ENCODE data around the gene TAS2R50. TPM values are rescaled to one million over a fixed set of nuclear protein-coding genes. Genes with fewer than 3 reads are reported as not detected.

Gene TAS2R50
- total and polyA plus RNA-seq, 9 of the 15 experiments (the other 6 are each of a cell fraction or from before 2014, with no cell fraction given): 0.06 to 1.3 (median 0.42) TPM; not detected in 3

GRCh38 chr12:10974965-10975364, 11.7 kb downstream of the TAS2R50 start:
- POLR2A ChIA-PET: no interaction called here
- BruUV-seq (replicated peaks): no TSS peak

More at GRCh38 chr12:10974965-10975364, 11.7 kb downstream of the TAS2R50 start:
- Histone ChIP-seq H3K36me3 (ENCODE audit: control insufficient read depth, insufficient read depth, low read length) (no peaks in the 10 kb centered on the region), H3K27ac (ENCODE audit: extremely low read depth, low read depth, low read length) (no peak overlapping the region), H3K9ac (ENCODE audit: insufficient read depth in 1 of 2, low read depth in 2 of 2, low read length in 2 of 2) (no peak overlapping the region), H3K4me1 (replicated peaks in 1 of 2; ENCODE audit: control insufficient read depth in 2 of 2, insufficient read depth in 2 of 2, low read length in 2 of 2) (no peaks in the 10 kb centered on the region), H3K79me2 (ENCODE audit: control insufficient read depth, insufficient read depth, low read length) (peaks cover 6% of the 10 kb centered on the region; the same call in 1 of the 3 replicates), H2AFZ (ENCODE audit: low read depth, low read length) (no peak overlapping the region), H3K4me3 (no peak overlapping the region), H3K9me3 (replicated peaks; ENCODE audit: control insufficient read depth, insufficient read depth, low read depth, low read length) (no peaks in the 10 kb centered on the region), H3K9me1 (ENCODE audit: control insufficient read depth, insufficient read depth, low read length) (no peaks in the 10 kb centered on the region), H3K27me3 (ENCODE audit: control insufficient read depth in 2 of 2, insufficient read depth in 2 of 2, low read length in 2 of 2) (no peaks in the 10 kb centered on the region), H4K20me1 (replicated peaks; ENCODE audit: control insufficient read depth, insufficient read depth, low read length) (no peaks in the 10 kb centered on the region), H3K4me2 (ENCODE audit: insufficient read depth, low read length) (no peak overlapping the region)
- 70% methylated on average over 3 of the region's 3 CpGs for WGBS (ENCODE audit: insufficient coverage, low coverage, missing lambda C conversion rate)
- in situ Hi-C loops (cut with MboI): no loop called here
- DNase-seq (ENCODE audit: extremely low read depth in 1 of 4, low spot score in 3 of 4): no peak
- intact Hi-C loops (cut with micrococcal nuclease): no loop called here
- CTCF ChIA-PET (ENCODE audit: low intra/inter-chr PET ratio): no interaction called here
- ATAC-seq: no peak
- TF ChIP-seq ZNF583 (CRISPR knock-in tag; IDR thresholded peaks at IDR 0.05) (no peak), SRSF1 (IDR thresholded peaks at IDR 0.05; ENCODE audit: low read depth, low read length) (no peak), KLF13 (tag; IDR thresholded peaks at IDR 0.05; ENCODE audit: borderline replicate concordance, low read depth) (no peak), ZFP91 (CRISPR knock-in tag; IDR thresholded peaks at IDR 0.05) (no peak), ZKSCAN1 (IDR thresholded peaks at IDR 0.05; ENCODE audit: low read depth, low read length) (no peak), MAFK (IDR thresholded peaks at IDR 0.05; ENCODE audit: low read length) (no peak), EHMT2 (IDR thresholded peaks at IDR 0.05) (no peak), NR4A1 (CRISPR knock-in tag; IDR thresholded peaks at IDR 0.05) (no peak), NR4A1 (tag; IDR thresholded peaks at IDR 0.05) (no peak), ILF3 (IDR thresholded peaks at IDR 0.05; ENCODE audit: borderline replicate concordance) (no peak), MAFF (IDR thresholded peaks at IDR 0.05; ENCODE audit: low read length) (no peak), HMG20B (CRISPR knock-in tag; IDR thresholded peaks at IDR 0.05) (no peak), TAL1 (IDR thresholded peaks at IDR 0.05) (no peak), ZNF134 (CRISPR knock-in tag; conservative IDR thresholded peaks at IDR 0.05) (no peak), SRSF3 (IDR thresholded peaks at IDR 0.05; ENCODE audit: insufficient read depth, low read length) (no peak), CBFB (CRISPR knock-in tag; IDR thresholded peaks at IDR 0.05) (no peak), MAZ (CRISPR knock-in tag; conservative IDR thresholded peaks at IDR 0.05 in 1 of 2, IDR thresholded peaks at IDR 0.05 in 1 of 2) (no peak)
- TF ChIP-seq, protein P1, sequence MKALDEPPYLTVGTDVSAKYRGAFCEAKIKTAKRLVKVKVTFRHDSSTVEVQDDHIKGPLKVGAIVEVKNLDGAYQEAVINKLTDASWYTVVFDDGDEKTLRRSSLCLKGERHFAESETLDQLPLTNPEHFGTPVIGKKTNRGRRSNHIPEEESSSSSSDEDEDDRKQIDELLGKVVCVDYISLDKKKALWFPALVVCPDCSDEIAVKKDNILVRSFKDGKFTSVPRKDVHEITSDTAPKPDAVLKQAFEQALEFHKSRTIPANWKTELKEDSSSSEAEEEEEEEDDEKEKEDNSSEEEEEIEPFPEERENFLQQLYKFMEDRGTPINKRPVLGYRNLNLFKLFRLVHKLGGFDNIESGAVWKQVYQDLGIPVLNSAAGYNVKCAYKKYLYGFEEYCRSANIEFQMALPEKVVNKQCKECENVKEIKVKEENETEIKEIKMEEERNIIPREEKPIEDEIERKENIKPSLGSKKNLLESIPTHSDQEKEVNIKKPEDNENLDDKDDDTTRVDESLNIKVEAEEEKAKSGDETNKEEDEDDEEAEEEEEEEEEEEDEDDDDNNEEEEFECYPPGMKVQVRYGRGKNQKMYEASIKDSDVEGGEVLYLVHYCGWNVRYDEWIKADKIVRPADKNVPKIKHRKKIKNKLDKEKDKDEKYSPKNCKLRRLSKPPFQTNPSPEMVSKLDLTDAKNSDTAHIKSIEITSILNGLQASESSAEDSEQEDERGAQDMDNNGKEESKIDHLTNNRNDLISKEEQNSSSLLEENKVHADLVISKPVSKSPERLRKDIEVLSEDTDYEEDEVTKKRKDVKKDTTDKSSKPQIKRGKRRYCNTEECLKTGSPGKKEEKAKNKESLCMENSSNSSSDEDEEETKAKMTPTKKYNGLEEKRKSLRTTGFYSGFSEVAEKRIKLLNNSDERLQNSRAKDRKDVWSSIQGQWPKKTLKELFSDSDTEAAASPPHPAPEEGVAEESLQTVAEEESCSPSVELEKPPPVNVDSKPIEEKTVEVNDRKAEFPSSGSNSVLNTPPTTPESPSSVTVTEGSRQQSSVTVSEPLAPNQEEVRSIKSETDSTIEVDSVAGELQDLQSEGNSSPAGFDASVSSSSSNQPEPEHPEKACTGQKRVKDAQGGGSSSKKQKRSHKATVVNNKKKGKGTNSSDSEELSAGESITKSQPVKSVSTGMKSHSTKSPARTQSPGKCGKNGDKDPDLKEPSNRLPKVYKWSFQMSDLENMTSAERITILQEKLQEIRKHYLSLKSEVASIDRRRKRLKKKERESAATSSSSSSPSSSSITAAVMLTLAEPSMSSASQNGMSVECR (CRISPR knock-in tag; IDR thresholded peaks at IDR 0.05): no peak
- no peak for FAIRE-seq
